ENCODE measurements around the gene FBXL15. TPM values are rescaled to one million over a fixed set of nuclear protein-coding genes. Genes with fewer than 3 reads are reported as not detected.
A peak's percentile ranks its signal among the peaks of the same experiment; 100 is the strongest.

FBXL15 gene
- total and polyA plus RNA-seq, 2 of the 13 experiments (the other 11 are each of a cell fraction or from before 2014, with no cell fraction given), result 4.3 to 8.3 TPM

GRCh38 chr10:102419269-102420180 is 1.1 kb upstream of the FBXL15 start (continued):
- no peak for TF ChIP-seq EHMT2 (IDR thresholded peaks at IDR 0.05; ENCODE audit: borderline replicate concordance, low read depth, low read length)
- no peak for TF ChIP-seq FOSL2 (CRISPR knock-in tag; IDR thresholded peaks at IDR 0.05)
- TF ChIP-seq, protein P1, sequence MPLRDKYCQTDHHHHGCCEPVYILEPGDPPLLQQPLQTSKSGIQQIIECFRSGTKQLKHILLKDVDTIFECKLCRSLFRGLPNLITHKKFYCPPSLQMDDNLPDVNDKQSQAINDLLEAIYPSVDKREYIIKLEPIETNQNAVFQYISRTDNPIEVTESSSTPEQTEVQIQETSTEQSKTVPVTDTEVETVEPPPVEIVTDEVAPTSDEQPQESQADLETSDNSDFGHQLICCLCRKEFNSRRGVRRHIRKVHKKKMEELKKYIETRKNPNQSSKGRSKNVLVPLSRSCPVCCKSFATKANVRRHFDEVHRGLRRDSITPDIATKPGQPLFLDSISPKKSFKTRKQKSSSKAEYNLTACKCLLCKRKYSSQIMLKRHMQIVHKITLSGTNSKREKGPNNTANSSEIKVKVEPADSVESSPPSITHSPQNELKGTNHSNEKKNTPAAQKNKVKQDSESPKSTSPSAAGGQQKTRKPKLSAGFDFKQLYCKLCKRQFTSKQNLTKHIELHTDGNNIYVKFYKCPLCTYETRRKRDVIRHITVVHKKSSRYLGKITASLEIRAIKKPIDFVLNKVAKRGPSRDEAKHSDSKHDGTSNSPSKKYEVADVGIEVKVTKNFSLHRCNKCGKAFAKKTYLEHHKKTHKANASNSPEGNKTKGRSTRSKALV (CRISPR knock-in tag; IDR thresholded peaks at IDR 0.05), result peak; percentile 83
- 0 out of 2 replicates have a peak, but pooled peaks have one; percentile 21 for TF ChIP-seq AHDC1 (CRISPR knock-in tag; IDR thresholded peaks at IDR 0.05; ENCODE audit: borderline replicate concordance)
- peak; percentile 6; the same call in 1 of the 2 replicates for TF ChIP-seq ZNF788 (CRISPR knock-in tag; IDR thresholded peaks at IDR 0.05; ENCODE audit: borderline replicate concordance)
- no peak for TF ChIP-seq SMAD3 (CRISPR knock-in tag; IDR thresholded peaks at IDR 0.05)
- peak; percentile 47; the same call in 1 of the 2 replicates for TF ChIP-seq MEIS2 (CRISPR knock-in tag; IDR thresholded peaks at IDR 0.05)
- no peak for TF ChIP-seq KLF6 (CRISPR knock-in tag; IDR thresholded peaks at IDR 0.05)
- no peak for TF ChIP-seq ZNF549 (CRISPR knock-in tag; IDR thresholded peaks at IDR 0.05)
- TF ChIP-seq BORCS8-MEF2B (CRISPR knock-in tag; IDR thresholded peaks at IDR 0.05), result peak; percentile 76
- peak; percentile 74 for TF ChIP-seq ZNF777 (CRISPR knock-in tag; IDR thresholded peaks at IDR 0.05)
- peak; percentile 59; the same call in 1 of the 2 replicates for TF ChIP-seq ZNF674 (CRISPR knock-in tag; IDR thresholded peaks at IDR 0.05; ENCODE audit: low read depth)
- peak; percentile 70; the same call in 1 of the 2 replicates for TF ChIP-seq ZSCAN31 (CRISPR knock-in tag; IDR thresholded peaks at IDR 0.05; ENCODE audit: low read depth)
- TF ChIP-seq FOXA1 (IDR thresholded peaks at IDR 0.05), result no peak
- TF ChIP-seq FOXA1 (CRISPR knock-in tag; IDR thresholded peaks at IDR 0.05), result no peak
- no peak for TF ChIP-seq GTF3A (CRISPR knock-in tag; conservative IDR thresholded peaks at IDR 0.05)
- TF ChIP-seq SPEN (CRISPR knock-in tag; IDR thresholded peaks at IDR 0.05; ENCODE audit: low read depth), result no peak; the same call in 1 of the 2 replicates
- no peak for TF ChIP-seq SMAD9 (CRISPR knock-in tag; IDR thresholded peaks at IDR 0.05)
- TF ChIP-seq PHF21A (CRISPR knock-in tag; IDR thresholded peaks at IDR 0.05), result no peak
- TF ChIP-seq ZNF24 (IDR thresholded peaks at IDR 0.05), result no peak
- no peak for TF ChIP-seq ZNF382 (CRISPR knock-in tag; IDR thresholded peaks at IDR 0.05; ENCODE audit: borderline replicate concordance)
- 0 out of 2 replicates have a peak, but pooled peaks have one; percentile 47 for TF ChIP-seq SNAPC2 (CRISPR knock-in tag; IDR thresholded peaks at IDR 0.05)
- TF ChIP-seq NFIC (IDR thresholded peaks at IDR 0.05; ENCODE audit: low read length), result no peak
- 0 out of 2 replicates have a peak, but pooled peaks have one; percentile 85 for TF ChIP-seq ZNF264 (CRISPR knock-in tag; IDR thresholded peaks at IDR 0.05)
- TF ChIP-seq CBFB (CRISPR knock-in tag; IDR thresholded peaks at IDR 0.05), result 0 out of 2 replicates have a peak, but pooled peaks have one; percentile 26

Data from HepG2 (cell line).